OCI-LY3 (cell line): Measurements from ENCODE around the gene BABAM1.

Experiments
- CTCF ChIP-seq: fragments of 200-600, 300-600 bp; sonication (generic); IDR thresholded peaks from 2 replicates; pipeline ENCODE4 v1.5.1; 2014; ENCODE audit warnings: antibody characterized with exemption, low read length, low read depth
- EZH2phosphoT487 ChIP-seq: fragments of 200-600 bp; shearing (Covaris generic); IDR thresholded peaks from 2 replicates; pipeline ENCODE4 v1.6.1; 2018; ENCODE audit warnings: antibody characterized with exemption, mixed run types, low read depth

GRCh38 chr19:17309965-17310461, 42.8 kb downstream of the BABAM1 start:
- TF ChIP-seq CTCF (no peak), EZH2phosphoT487 (no peak)
